Measurements from ENCODE around the gene SHMT2. TPM values are rescaled to one million over a fixed set of nuclear protein-coding genes. Genes with fewer than 3 reads are reported as not detected.

Gene SHMT2
- total and polyA plus RNA-seq, 2 of the 4 experiments (the other 2 are of a cell fraction): 266 to 364 TPM

- Histone ChIP-seq H3K4ac (ENCODE audit: low read depth, low read length) (no peak overlapping the region), H2AFZ (replicated peaks; ENCODE audit: low read length, poor library complexity) (peak overlapping the region; percentile 92), H2BK120ac (ENCODE audit: low read depth, low read length) (no peak overlapping the region), H4K8ac (ENCODE audit: low read depth in 2 of 2, low read length in 2 of 2) (no peak overlapping the region), H4K91ac (ENCODE audit: insufficient read depth, low read depth, low read length) (no peak overlapping the region), H3K27me3 (ENCODE audit: control insufficient read depth, insufficient read depth, low read length) (peaks cover 6% of the 10 kb centered on the region; the same call in 1 of the 2 replicates), H2BK15ac (ENCODE audit: low read depth, low read length) (no peak overlapping the region), H3K23ac (ENCODE audit: low read depth, low read length) (0 out of 2 replicates have a peak overlapping the region, but pooled peaks have one; percentile 75), H2BK20ac (ENCODE audit: low read depth, low read length) (no peak overlapping the region), H2BK5ac (ENCODE audit: low read depth, low read length, poor library complexity, severe bottlenecking) (no peak overlapping the region), H3K18ac (ENCODE audit: low read depth, low read length) (no peak overlapping the region), H3K36me3 (ENCODE audit: control insufficient read depth, insufficient read depth, low read length) (no peaks in the 10 kb centered on the region), H3K79me1 (ENCODE audit: low read depth in 1 of 2, low read length in 2 of 2) (peaks cover 0 to 10% of the 10 kb centered on the region in 2 experiments; a peak in 1 of 4 replicates), H2AK9ac (replicated peaks; ENCODE audit: low read depth, low read length, poor library complexity) (peak overlapping the region; percentile 34), H3K9me3 (ENCODE audit: control insufficient read depth, insufficient read depth, low read length) (no peaks in the 10 kb centered on the region), H4K20me1 (ENCODE audit: insufficient read depth, low read length) (peaks cover 42% of the 10 kb centered on the region; the same call in 1 of the 2 replicates), H3K27ac (ENCODE audit: insufficient read depth, low read length) (no peak overlapping the region), H4K5ac (ENCODE audit: low read depth, low read length) (no peak overlapping the region), H3K9me1 (ENCODE audit: insufficient read depth, low read length) (peaks cover 7% of the 10 kb centered on the region; the same call in 1 of the 2 replicates), H2AK5ac (ENCODE audit: low read depth, low read length) (no peak overlapping the region), H3K9ac (ENCODE audit: low read depth, low read length) (no peak overlapping the region), H3K4me1 (ENCODE audit: control insufficient read depth, insufficient read depth, low read length) (peaks cover 17% of the 10 kb centered on the region), H3K14ac (replicated peaks; ENCODE audit: low read depth, low read length) (no peak overlapping the region), H3K4me3 (ENCODE audit: insufficient read depth, low read depth, low read length) (no peak overlapping the region), H3K4me2 (ENCODE audit: low read depth, low read length) (peak overlapping the region; percentile 92; the same call in 1 of the 2 replicates), H3K56ac (ENCODE audit: extremely low read depth, insufficient read depth, low read length) (no peak overlapping the region)
- WGBS, 2 experiments (ENCODE audit: extremely low coverage in 2 of 2, insufficient read length in 1 of 2): 25% methylated on average over 8 of the region's 48 CpGs; no CpG with 5 or more reads in 1 of the 2 experiments
- CTCF ChIA-PET: interaction anchor here (1.1 to 5.8 kb wide), 5 partner anchors 12 to 217 kb away, joined by 3 to 47 read pairs (median 6); partner anchors contain the start of gene SHMT2
- no TSS peak for BruUV-seq (replicated peaks)
- TF ChIP-seq BHLHE40 (IDR thresholded peaks at IDR 0.05; ENCODE audit: low read depth, low read length) (no peak), MAZ (IDR thresholded peaks at IDR 0.05; ENCODE audit: borderline replicate concordance, low read depth, low read length) (no peak), RAD21 (IDR thresholded peaks at IDR 0.05; ENCODE audit: low read length) (no peak), USF2 (IDR thresholded peaks at IDR 0.05; ENCODE audit: low read depth, low read length) (no peak), MAFK (IDR thresholded peaks at IDR 0.05; ENCODE audit: low read depth, low read length) (no peak), SMC3 (IDR thresholded peaks at IDR 0.05; ENCODE audit: low read depth, low read length) (no peak), POLR2A (IDR thresholded peaks at IDR 0.05; ENCODE audit: low read depth, low read length) (no peak), NFE2L2 (IDR thresholded peaks at IDR 0.05; ENCODE audit: low read depth, low read length) (no peak), CHD1 (IDR thresholded peaks at IDR 0.05; ENCODE audit: low read depth, low read length) (no peak), MXI1 (IDR thresholded peaks at IDR 0.05; ENCODE audit: borderline replicate concordance, low read depth, low read length) (no peak), FOS (IDR thresholded peaks at IDR 0.05; ENCODE audit: low read depth, low read length) (no peak)
- dilution Hi-C loops (cut with HindIII; ENCODE audit: low sequenced_read_pairs, unreplicated experiment): no loop called here
- DNase-seq (no peak), ATAC-seq (ENCODE audit: low read depth) (no peak)
- intact Hi-C loops (cut with micrococcal nuclease): loop anchor here (5.0 kb wide), 1 partner anchor 129 kb away; the partner anchor contains the start of gene STAT6
- in situ Hi-C loops (cut with MboI; ENCODE audit: low sequenced_read_pairs): no loop called here
- POLR2A ChIA-PET (ENCODE audit: unreplicated experiment): no interaction called here
Observed at GRCh38 chr12:57241402-57242310, 12.1 kb downstream of the SHMT2 start.

Data from IMR-90 (cell line).